HFF-Myc (cell line): ENCODE results near the gene ATM.

ENCODE experiments used
- DNase-seq: peaks from one replicate; pipeline ENCODE4 v3.0.0-alpha.2; 2011; ENCODE audit warnings: low read depth; ENCODE audit errors: extremely low read depth
- H3K4me3 ChIP-seq: replicated peaks from 2 replicates; pipeline ENCODE4 v1.5.1; 2011; ENCODE audit warnings: low read depth, mild to moderate bottlenecking, control low read depth, low read length
- CTCF ChIP-seq: IDR thresholded peaks from 2 replicates; pipeline ENCODE4 v1.5.1; 2012; ENCODE audit warnings: mild to moderate bottlenecking, low read depth, low read length, control low read depth; ENCODE audit errors: missing control alignments

Gene ATM

GRCh38 chr11:108221371-108221770 is 1.5 kb upstream of the ATM start:
- peak overlapping the region; percentile 92 for H3K4me3 ChIP-seq
- no peak for DNase-seq
- no peak for TF ChIP-seq CTCF

GRCh38 chr11:108221911-108222573 is 825 bp upstream of the ATM start:
- no peak for DNase-seq
- peak overlapping the region; percentile 92 for H3K4me3 ChIP-seq
- no peak for TF ChIP-seq CTCF

- TF ChIP-seq CTCF, result no peak
- peak overlapping the region; percentile 92 for H3K4me3 ChIP-seq
- no peak for DNase-seq
Observed at GRCh38 chr11:108223348-108224149, 682 bp downstream of the ATM start.

GRCh38 chr11:108224366-108224765 is 1.5 kb downstream of the ATM start:
- TF ChIP-seq CTCF, result no peak
- no peak for DNase-seq
- peak overlapping the region; percentile 92 for H3K4me3 ChIP-seq

- peak overlapping the region; percentile 92 for H3K4me3 ChIP-seq
- no peak for DNase-seq
- no peak for TF ChIP-seq CTCF
Observed at GRCh38 chr11:108224911-108225786, 2.3 kb downstream of the ATM start.

- TF ChIP-seq CTCF, result no peak
- no peak for DNase-seq
- H3K4me3 ChIP-seq, result no peak overlapping the region
Observed at GRCh38 chr11:108226036-108226435, 3.2 kb downstream of the ATM start.
